Hypothalamus (tissue), 51 donors: ENCODE measurements around the gene PI4K2B.
A peak's percentile ranks its signal among the peaks of the same experiment; 100 is the strongest.
"Not testable (repeated sequence)": the region's sequence is repeated elsewhere in the genome, so short reads cannot be mapped to it uniquely, and the experiment has no call there.

Experiments
- DNase-seq, 51 donors: peaks; one replicate each; lab custom pipeline; 2025; lab: John Stamatoyannopoulos, UW

PI4K2B gene

DNA sequence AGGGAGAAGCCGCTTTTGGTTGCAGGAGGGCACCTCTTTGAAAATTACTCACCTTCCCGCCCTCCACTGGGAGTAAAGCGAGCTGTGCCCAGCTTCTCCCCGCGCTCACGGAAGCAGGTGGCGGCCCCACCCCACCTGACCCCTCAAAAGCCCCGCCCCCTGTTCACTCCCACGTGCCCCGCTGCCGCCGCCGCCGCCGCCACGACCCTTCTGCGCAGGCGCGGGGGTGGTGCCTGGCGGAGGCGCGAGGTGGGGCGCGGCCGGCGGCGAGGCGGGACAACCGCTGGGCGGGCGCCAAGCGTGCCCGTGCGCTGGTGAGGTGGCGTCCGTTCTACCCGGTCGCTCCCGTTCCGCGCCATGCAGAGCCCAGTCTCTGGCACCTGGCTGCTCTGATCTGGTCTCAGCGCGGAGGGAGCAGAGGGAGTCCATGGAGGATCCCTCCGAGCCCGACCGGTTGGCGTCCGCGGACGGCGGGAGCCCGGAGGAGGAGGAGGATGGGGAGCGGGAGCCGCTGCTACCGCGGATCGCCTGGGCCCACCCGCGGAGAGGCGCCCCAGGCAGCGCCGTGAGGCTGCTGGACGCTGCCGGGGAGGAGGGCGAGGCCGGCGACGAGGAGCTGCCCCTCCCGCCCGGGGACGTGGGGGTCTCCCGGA, at the start of gene PI4K2B:
Gene PI4K2B, plus strand, starts transcription at position 297 of the 653 bp plus-strand sequence. Its CDS starts 131 bp downstream, at position 428.
- peak; percentile 10 to 88 (median 63) for DNase-seq

GRCh38 chr4:25184056-25184455, 49.8 kb upstream of the PI4K2B start:
- DNase-seq, result no peak

- no peak for DNase-seq
Observed at GRCh38 chr4:25190407-25190806, 43.4 kb upstream of the PI4K2B start.

GRCh38 chr4:25198713-25199112, 35.1 kb upstream of the PI4K2B start:
- no peak for DNase-seq

DNA sequence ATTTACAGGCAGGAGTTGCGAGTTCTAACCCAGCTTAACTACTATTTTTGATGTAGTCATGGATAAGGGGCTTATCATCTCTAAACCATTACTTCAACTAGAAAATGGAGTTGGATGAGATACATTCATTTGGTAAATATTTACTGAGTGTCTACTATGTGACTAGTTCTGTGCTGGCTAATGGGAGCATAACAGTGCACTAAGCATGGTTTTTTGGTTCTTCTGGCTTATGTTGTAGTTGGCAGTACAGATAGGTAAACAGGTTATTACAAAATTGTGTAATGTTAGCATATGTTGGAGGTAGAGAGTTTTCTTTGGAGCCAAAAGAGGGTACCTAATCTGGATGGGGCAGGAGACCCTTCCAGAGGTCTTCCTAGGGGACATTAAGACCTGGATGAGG, 25.8 kb upstream of the PI4K2B start:
- DNase-seq, result no peak

GRCh38 chr4:25209702-25210101, 24.1 kb upstream of the PI4K2B start:
- DNase-seq, result no peak

DNA sequence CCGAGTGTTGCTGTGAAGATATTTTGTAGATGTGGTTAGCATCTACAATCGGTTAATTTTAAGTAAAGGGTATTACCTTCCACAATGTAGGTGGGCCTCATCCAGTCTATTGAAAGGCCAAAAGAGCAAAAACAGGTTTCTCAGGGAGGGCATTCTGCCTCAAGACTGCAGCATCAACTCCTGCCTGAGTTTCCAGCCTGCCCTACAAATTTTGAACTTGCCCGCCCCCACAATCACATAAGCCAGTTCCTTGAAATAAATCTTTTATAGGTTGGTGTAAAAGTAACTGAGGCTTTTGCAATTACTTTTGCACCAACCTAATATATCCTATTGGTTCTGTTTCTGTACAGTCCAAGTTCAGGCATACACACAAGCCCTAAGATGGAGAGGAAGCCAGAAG, 22.1 kb upstream of the PI4K2B start:
- no peak for DNase-seq

DNA sequence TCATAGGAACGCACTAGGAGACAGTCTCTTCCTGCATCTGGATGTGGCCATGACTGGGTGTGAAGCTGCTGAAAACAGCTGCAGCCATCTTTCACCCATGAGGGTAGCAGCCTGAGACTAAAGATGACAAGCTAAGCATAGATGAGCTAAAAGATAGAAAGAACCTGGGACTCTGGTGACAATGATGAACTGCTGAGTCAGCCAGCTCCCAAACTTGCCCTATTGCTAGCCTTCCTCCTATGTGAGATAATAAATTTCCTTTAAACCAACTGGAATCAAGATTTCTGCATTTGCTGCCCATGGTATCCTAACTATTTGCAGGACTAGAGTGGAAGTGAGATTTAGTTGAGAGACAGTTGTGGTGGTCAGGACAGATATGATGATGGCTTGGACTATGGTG, 21.0 kb upstream of the PI4K2B start:
- DNase-seq, result no peak

- no peak for DNase-seq
Observed at GRCh38 chr4:25213347-25213979, 20.4 kb upstream of the PI4K2B start.

- DNase-seq, result not testable (repeated sequence)
Observed at GRCh38 chr4:25214750-25215149, 19.1 kb upstream of the PI4K2B start.

DNA sequence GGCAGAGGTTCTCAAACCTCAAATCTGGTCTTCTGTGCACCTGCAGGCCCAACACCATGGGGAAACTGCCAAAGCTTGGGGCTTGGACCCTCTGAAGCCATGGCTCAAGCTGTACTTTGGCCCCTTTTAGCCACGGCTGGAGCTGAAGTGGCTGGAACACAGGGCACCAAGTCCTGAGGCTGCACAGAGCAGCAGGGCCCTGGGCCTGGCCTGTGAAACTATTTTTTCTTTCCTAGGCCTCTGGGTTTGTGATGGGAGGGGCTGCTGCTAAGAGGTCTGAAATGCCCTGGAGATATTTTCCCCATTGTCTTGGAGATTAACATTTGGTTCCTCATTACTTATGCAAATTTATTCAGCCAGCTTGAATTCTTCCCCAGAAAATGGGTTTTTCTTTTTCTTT, 18.3 kb upstream of the PI4K2B start:
- no peak for DNase-seq

- no peak for DNase-seq
Observed at GRCh38 chr4:25221377-25221776, 12.5 kb upstream of the PI4K2B start.

DNA sequence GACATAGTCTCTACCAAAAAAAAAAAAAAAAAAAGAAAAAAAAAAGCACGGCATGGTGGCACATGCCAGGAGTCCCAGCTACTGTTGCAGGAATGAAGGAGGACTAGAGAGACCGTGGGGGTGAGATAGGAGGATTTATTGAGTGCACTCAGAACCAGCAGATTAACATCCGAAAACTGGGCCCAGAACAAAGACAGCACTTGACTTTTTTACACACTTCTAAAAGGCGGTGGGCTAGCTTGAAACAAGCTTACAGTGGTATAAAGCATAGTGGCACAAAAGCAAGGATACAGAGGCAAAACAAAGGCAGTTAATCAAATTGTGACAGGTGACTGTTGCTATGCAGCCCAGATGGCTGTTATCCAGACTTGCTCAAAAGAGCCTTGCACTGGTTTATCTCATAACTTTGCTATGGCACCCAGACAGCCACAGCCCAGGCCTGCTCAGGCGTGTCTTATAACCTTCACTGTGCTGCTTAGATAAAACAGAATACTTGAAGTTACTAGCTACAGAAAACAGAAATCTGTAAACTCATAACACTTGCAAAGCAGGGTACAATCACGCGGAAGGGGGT, 9.9 kb upstream of the PI4K2B start:
- no peak for DNase-seq

- no peak for DNase-seq
Observed at GRCh38 chr4:25229804-25230203, 4.0 kb upstream of the PI4K2B start.

GRCh38 chr4:25233194-25233593, 639 bp upstream of the PI4K2B start:
- no peak for DNase-seq

DNA sequence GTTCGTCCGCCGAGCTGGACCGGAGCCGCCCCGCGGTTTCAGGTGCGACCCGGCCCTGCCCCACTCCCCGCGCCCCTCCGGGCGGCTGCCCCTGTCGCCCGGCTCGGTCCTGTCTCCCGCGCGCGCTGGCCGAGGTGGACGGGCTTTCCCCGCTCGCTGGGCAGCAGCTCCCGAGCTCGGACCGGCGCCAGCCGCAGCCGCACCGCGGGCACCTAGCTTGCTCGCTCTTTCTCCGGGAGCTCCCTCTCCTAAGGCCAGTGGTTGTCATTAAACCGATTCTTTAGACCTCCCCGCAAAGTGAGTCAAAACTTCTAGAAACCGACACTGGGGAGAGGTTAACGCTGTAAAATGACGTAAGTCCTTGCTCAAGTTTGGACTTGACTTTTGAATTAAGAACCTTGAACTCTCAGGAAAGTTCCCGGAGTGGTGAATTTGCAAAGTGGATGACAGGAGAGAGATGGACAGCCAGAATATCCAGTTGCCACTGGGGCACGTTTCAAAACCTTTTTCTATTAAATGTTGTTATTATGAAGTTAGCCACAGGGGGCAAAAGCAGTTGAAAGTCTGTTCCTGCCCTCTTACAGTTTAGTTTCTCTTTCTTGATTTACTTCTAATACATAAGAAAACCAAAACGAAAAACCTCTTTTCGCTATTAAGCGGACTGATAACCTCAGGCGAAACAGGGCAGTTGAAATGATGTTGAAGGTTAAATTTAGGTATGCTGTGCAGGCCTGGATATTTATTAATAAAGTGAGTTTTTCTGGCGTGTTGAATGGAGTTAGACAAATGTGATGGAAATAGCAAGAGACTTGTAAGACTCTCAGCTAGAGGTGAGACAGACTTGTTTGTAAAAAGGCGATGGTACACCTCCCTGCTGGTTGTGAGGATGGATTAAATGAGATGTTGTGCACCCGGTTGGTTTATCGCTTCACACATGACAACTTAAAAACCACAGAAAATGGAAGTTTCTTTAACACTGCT, 847 bp downstream of the PI4K2B start:
- peak in 41 of 51 donors; percentile 2 to 72 (median 42) for DNase-seq

GRCh38 chr4:25235401-25235800, 1.6 kb downstream of the PI4K2B start:
- DNase-seq, result no peak

- DNase-seq, result not testable (repeated sequence)
Observed at GRCh38 chr4:25236030-25236429, 2.2 kb downstream of the PI4K2B start.

DNA sequence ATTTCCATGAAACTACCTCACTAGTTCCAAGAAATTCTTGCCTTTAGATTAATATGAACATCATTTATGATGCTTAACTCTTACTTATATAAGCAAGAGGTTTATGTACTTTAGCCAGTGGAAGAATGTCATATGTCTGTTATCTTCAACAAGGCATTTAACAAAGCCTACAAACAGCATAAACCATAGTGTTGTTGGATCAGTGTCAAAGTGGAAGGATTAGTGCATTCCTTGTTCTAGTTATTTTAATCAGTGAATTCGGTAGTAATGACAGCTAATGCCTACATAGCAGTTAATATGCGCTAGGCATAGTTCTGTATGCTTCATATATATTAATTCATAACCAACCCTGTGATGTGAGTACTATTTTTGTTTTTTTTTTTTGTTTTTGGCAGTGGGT, 3.1 kb downstream of the PI4K2B start:
- no peak for DNase-seq

GRCh38 chr4:25238052-25238451, 4.2 kb downstream of the PI4K2B start:
- no peak for DNase-seq

DNA sequence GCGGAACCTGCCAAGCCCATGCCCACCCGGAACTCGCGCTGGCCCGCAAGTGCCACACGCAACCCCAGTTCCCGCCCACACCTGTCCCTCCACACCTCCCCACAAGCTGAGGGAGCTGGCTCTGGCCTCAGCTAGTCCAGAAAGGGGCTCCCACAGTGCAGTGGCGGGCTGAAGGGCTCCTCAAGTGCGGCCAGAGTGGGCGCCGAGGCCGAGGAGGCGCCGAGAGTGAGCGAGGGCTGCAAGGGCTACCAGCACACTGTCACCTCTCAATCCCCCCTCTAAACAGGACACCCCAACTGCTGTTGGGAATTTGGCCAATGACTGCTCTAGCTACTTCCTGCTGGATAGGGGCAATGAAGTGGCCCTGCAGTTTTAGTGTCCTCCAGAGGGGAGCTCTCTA, 5.7 kb downstream of the PI4K2B start:
- DNase-seq, result not testable (repeated sequence)
